HG03432 (cell line): ENCODE results near the gene PEMT.

ENCODE experiments used
- ATAC-seq: cut with Tn5 transposase; IDR thresholded peaks from one replicate; pipeline ENCODE4 v1.9.1; 2021; ENCODE audit warnings: mild to moderate bottlenecking, moderate library complexity; ENCODE audit not compliant: unreplicated experiment

Gene PEMT

GRCh38 chr17:17554266-17554665, 37.2 kb downstream of the PEMT start:
- no peak for ATAC-seq

GRCh38 chr17:17553217-17554195, 38.0 kb downstream of the PEMT start:
- no peak for ATAC-seq

GRCh38 chr17:17552351-17553216, 38.9 kb downstream of the PEMT start:
- no peak for ATAC-seq

- ATAC-seq = no peak
These were observed 40.1 kb downstream of the PEMT start for GRCh38 chr17:17551361-17551760.

- no peak for ATAC-seq
These were observed 41.7 kb downstream of the PEMT start for GRCh38 chr17:17549732-17550366.

- ATAC-seq = no peak
These were observed 43.5 kb downstream of the PEMT start for GRCh38 chr17:17548044-17548443.

GRCh38 chr17:17547210-17547764, 44.2 kb downstream of the PEMT start:
- ATAC-seq = no peak

- ATAC-seq = no peak
These were observed 44.9 kb downstream of the PEMT start for GRCh38 chr17:17546399-17547185.

- no peak for ATAC-seq
These were observed 45.5 kb downstream of the PEMT start for GRCh38 chr17:17545984-17546383.

GRCh38 chr17:17545031-17545820, 46.3 kb downstream of the PEMT start:
- ATAC-seq = no peak

GRCh38 chr17:17542906-17543635, 48.4 kb downstream of the PEMT start:
- no peak for ATAC-seq

- ATAC-seq = no peak
These were observed 49.9 kb downstream of the PEMT start for GRCh38 chr17:17541640-17542001.

- no peak for ATAC-seq
These were observed 50.4 kb downstream of the PEMT start for GRCh38 chr17:17540935-17541639.

- ATAC-seq = no peak
These were observed 51.1 kb downstream of the PEMT start for GRCh38 chr17:17540278-17540906.

- ATAC-seq = no peak
These were observed 51.9 kb downstream of the PEMT start for GRCh38 chr17:17539591-17539990.

GRCh38 chr17:17538417-17539391, 52.8 kb downstream of the PEMT start:
- no peak for ATAC-seq
